ENCODE data around the gene LOC101059915.
"Not testable (repeated sequence)": the region's sequence is repeated elsewhere in the genome, so short reads cannot be mapped to it uniquely, and the experiment has no call there.

Gene LOC101059915

GRCh38 chrX:71715551-71715950 is 48.2 kb downstream of the LOC101059915 start:
- H3K9ac ChIP-seq (ENCODE audit: insufficient read depth, low read length, poor library complexity, severe bottlenecking); H3K79me2 ChIP-seq (ENCODE audit: insufficient read depth, low read length); H3K36me3 Mint-ChIP-seq; DNase-seq; H3K27me3 Mint-ChIP-seq (ENCODE audit: low read depth in 3 of 3); H3K4me1 ChIP-seq (ENCODE audit: control insufficient read depth in 1 of 2, insufficient read depth in 2 of 2, low read length in 2 of 2); H3K4me3 Mint-ChIP-seq; H3K27me3 ChIP-seq (ENCODE audit: control insufficient read depth in 2 of 2, insufficient read depth in 2 of 2, low read length in 2 of 2); H3K9me3 Mint-ChIP-seq; H3K9me3 ChIP-seq (replicated peaks in 1 of 2; ENCODE audit: control insufficient read depth in 1 of 2, insufficient read depth in 1 of 2, low read length in 2 of 2); H3K4me2 ChIP-seq (replicated peaks; ENCODE audit: extremely low read depth, low read length, poor library complexity, severe bottlenecking); H3K27ac ChIP-seq (ENCODE audit: low read depth in 1 of 2, low read length in 2 of 2); H3K27ac Mint-ChIP-seq; H4K20me1 ChIP-seq (ENCODE audit: insufficient read depth, low read length); intact Hi-C loops (cut with micrococcal nuclease); H3K4me3 ChIP-seq (replicated peaks in 1 of 3; ENCODE audit: low read depth in 2 of 3, low read length in 3 of 3); H3K4me1 Mint-ChIP-seq; H2AFZ ChIP-seq (ENCODE audit: insufficient read depth, low read depth, low read length, poor library complexity, severe bottlenecking); H3K36me3 ChIP-seq (replicated peaks in 1 of 2; ENCODE audit: control insufficient read depth in 1 of 2, insufficient read depth in 2 of 2, low read length in 2 of 2): not testable (repeated sequence)
- WGBS (ENCODE audit: insufficient coverage): no CpG with 5 or more reads among the region's 8 CpGs

- H3K9me3 ChIP-seq (replicated peaks in 1 of 2; ENCODE audit: control insufficient read depth in 1 of 2, insufficient read depth in 1 of 2, low read length in 2 of 2); H3K4me2 ChIP-seq (replicated peaks; ENCODE audit: extremely low read depth, low read length, poor library complexity, severe bottlenecking); H3K79me2 ChIP-seq (ENCODE audit: insufficient read depth, low read length); H3K4me3 ChIP-seq (replicated peaks in 1 of 3; ENCODE audit: low read depth in 2 of 3, low read length in 3 of 3); H3K4me3 Mint-ChIP-seq; H3K9ac ChIP-seq (ENCODE audit: insufficient read depth, low read length, poor library complexity, severe bottlenecking); H3K27me3 Mint-ChIP-seq (ENCODE audit: low read depth in 3 of 3); intact Hi-C loops (cut with micrococcal nuclease); H3K4me1 ChIP-seq (ENCODE audit: control insufficient read depth in 1 of 2, insufficient read depth in 2 of 2, low read length in 2 of 2); DNase-seq; H4K20me1 ChIP-seq (ENCODE audit: insufficient read depth, low read length); H3K4me1 Mint-ChIP-seq; H3K36me3 ChIP-seq (replicated peaks in 1 of 2; ENCODE audit: control insufficient read depth in 1 of 2, insufficient read depth in 2 of 2, low read length in 2 of 2); H3K9me3 Mint-ChIP-seq; H3K27me3 ChIP-seq (ENCODE audit: control insufficient read depth in 2 of 2, insufficient read depth in 2 of 2, low read length in 2 of 2); H3K36me3 Mint-ChIP-seq; H3K27ac ChIP-seq (ENCODE audit: low read depth in 1 of 2, low read length in 2 of 2); H3K27ac Mint-ChIP-seq; H2AFZ ChIP-seq (ENCODE audit: insufficient read depth, low read depth, low read length, poor library complexity, severe bottlenecking): not testable (repeated sequence)
- no CpG with 5 or more reads among the region's 12 CpGs for WGBS (ENCODE audit: insufficient coverage)
Measured at GRCh38 chrX:71716323-71716722, 49.0 kb downstream of the LOC101059915 start.

- H3K9me3 Mint-ChIP-seq; H3K27ac Mint-ChIP-seq; DNase-seq; H3K27me3 Mint-ChIP-seq (ENCODE audit: low read depth in 3 of 3); H3K9me3 ChIP-seq (replicated peaks in 1 of 2; ENCODE audit: control insufficient read depth in 1 of 2, insufficient read depth in 1 of 2, low read length in 2 of 2); H3K27ac ChIP-seq (ENCODE audit: low read depth in 1 of 2, low read length in 2 of 2); H3K4me1 ChIP-seq (ENCODE audit: control insufficient read depth in 1 of 2, insufficient read depth in 2 of 2, low read length in 2 of 2); H3K27me3 ChIP-seq (ENCODE audit: control insufficient read depth in 2 of 2, insufficient read depth in 2 of 2, low read length in 2 of 2); H3K36me3 ChIP-seq (replicated peaks in 1 of 2; ENCODE audit: control insufficient read depth in 1 of 2, insufficient read depth in 2 of 2, low read length in 2 of 2); H4K20me1 ChIP-seq (ENCODE audit: insufficient read depth, low read length); H3K79me2 ChIP-seq (ENCODE audit: insufficient read depth, low read length); H3K36me3 Mint-ChIP-seq; H2AFZ ChIP-seq (ENCODE audit: insufficient read depth, low read depth, low read length, poor library complexity, severe bottlenecking); H3K4me3 ChIP-seq (replicated peaks in 1 of 3; ENCODE audit: low read depth in 2 of 3, low read length in 3 of 3); intact Hi-C loops (cut with micrococcal nuclease); H3K4me3 Mint-ChIP-seq; H3K4me2 ChIP-seq (replicated peaks; ENCODE audit: extremely low read depth, low read length, poor library complexity, severe bottlenecking); H3K4me1 Mint-ChIP-seq; H3K9ac ChIP-seq (ENCODE audit: insufficient read depth, low read length, poor library complexity, severe bottlenecking): not testable (repeated sequence)
- no CpG with 5 or more reads among the region's 30 CpGs for WGBS (ENCODE audit: insufficient coverage)
Measured at GRCh38 chrX:71718185-71718584, 50.8 kb downstream of the LOC101059915 start, which contains the start of gene CXorf49. Gene CXorf49, minus strand, starts transcription at chrX:71718285. Its CDS starts 134 bp downstream, at chrX:71718151.

- H3K9me3 Mint-ChIP-seq; H3K27ac ChIP-seq (ENCODE audit: low read depth in 1 of 2, low read length in 2 of 2); H3K9ac ChIP-seq (ENCODE audit: insufficient read depth, low read length, poor library complexity, severe bottlenecking); intact Hi-C loops (cut with micrococcal nuclease); H3K27me3 ChIP-seq (ENCODE audit: control insufficient read depth in 2 of 2, insufficient read depth in 2 of 2, low read length in 2 of 2); H3K79me2 ChIP-seq (ENCODE audit: insufficient read depth, low read length); H3K4me1 ChIP-seq (ENCODE audit: control insufficient read depth in 1 of 2, insufficient read depth in 2 of 2, low read length in 2 of 2); H3K4me2 ChIP-seq (replicated peaks; ENCODE audit: extremely low read depth, low read length, poor library complexity, severe bottlenecking); H3K4me3 Mint-ChIP-seq; H2AFZ ChIP-seq (ENCODE audit: insufficient read depth, low read depth, low read length, poor library complexity, severe bottlenecking); DNase-seq; H3K27me3 Mint-ChIP-seq (ENCODE audit: low read depth in 3 of 3); H3K27ac Mint-ChIP-seq; H4K20me1 ChIP-seq (ENCODE audit: insufficient read depth, low read length); H3K4me1 Mint-ChIP-seq; H3K9me3 ChIP-seq (replicated peaks in 1 of 2; ENCODE audit: control insufficient read depth in 1 of 2, insufficient read depth in 1 of 2, low read length in 2 of 2); H3K36me3 ChIP-seq (replicated peaks in 1 of 2; ENCODE audit: control insufficient read depth in 1 of 2, insufficient read depth in 2 of 2, low read length in 2 of 2); H3K36me3 Mint-ChIP-seq; H3K4me3 ChIP-seq (replicated peaks in 1 of 3; ENCODE audit: low read depth in 2 of 3, low read length in 3 of 3): not testable (repeated sequence)
- WGBS (ENCODE audit: insufficient coverage): no CpG with 5 or more reads among the region's 30 CpGs
Measured at GRCh38 chrX:71719195-71719594, 51.8 kb downstream of the LOC101059915 start.
